Parathyroid adenoma (tissue), 2 donors: Measurements from ENCODE around the gene BMP8A.
"Not testable (repeated sequence)": the region's sequence is repeated elsewhere in the genome, so short reads cannot be mapped to it uniquely, and the experiment has no call there.

Experiments used
- H2AFZ ChIP-seq: fragments of 300-600 bp; sonication (generic); one replicate; pipeline ENCODE4 v1.7.0; 2017; ENCODE audit warnings: antibody characterized with exemption, mild to moderate bottlenecking
- H3K27ac ChIP-seq: fragments of 300-600 bp; sonication (generic); one replicate; pipeline ENCODE4 v1.7.0; 2017
- H3K27me3 ChIP-seq: fragments of 300-600 bp; sonication (generic); one replicate; pipeline ENCODE4 v1.7.0; 2017; ENCODE audit warnings: low read length; ENCODE audit not compliant: control insufficient read depth, insufficient read depth
- H3K36me3 ChIP-seq: fragments of 300-600 bp; sonication (generic); one replicate; pipeline ENCODE4 v1.7.0; 2017; ENCODE audit warnings: low read length; ENCODE audit not compliant: control insufficient read depth, insufficient read depth
- H3K4me1 ChIP-seq: fragments of 300-600 bp; sonication (generic); one replicate; pipeline ENCODE4 v1.7.0; 2017; ENCODE audit warnings: control low read depth
- H3K4me2 ChIP-seq: fragments of 300-600 bp; sonication (generic); one replicate; pipeline ENCODE4 v1.7.0; 2017; ENCODE audit warnings: low read length
- H3K4me3 ChIP-seq: fragments of 300-600 bp; sonication (generic); one replicate; pipeline ENCODE4 v1.7.0; 2017; ENCODE audit warnings: low read depth, low read length
- H3K79me2 ChIP-seq: fragments of 300-600 bp; sonication (generic); one replicate; pipeline ENCODE4 v1.7.0; 2017; ENCODE audit warnings: control low read depth
- H3K9ac ChIP-seq: fragments of 300-600 bp; sonication (generic); one replicate; pipeline ENCODE4 v1.7.0; 2017; ENCODE audit warnings: mild to moderate bottlenecking
- H3K9me3 ChIP-seq: fragments of 300-600 bp; sonication (generic); one replicate; pipeline ENCODE4 v1.7.0; 2017; ENCODE audit warnings: low read length; ENCODE audit not compliant: control insufficient read depth
- TF ChIP-seq, protein P1 (sequence below): fragments of 300-600 bp; sonication (generic); IDR thresholded peaks from one replicate; pipeline ENCODE4 v1.7.0; 2017; ENCODE audit warnings: antibody characterized with exemption, mild to moderate bottlenecking
- donor health status: primary hyperparathyroidism.

The BMP8A gene

DNA sequence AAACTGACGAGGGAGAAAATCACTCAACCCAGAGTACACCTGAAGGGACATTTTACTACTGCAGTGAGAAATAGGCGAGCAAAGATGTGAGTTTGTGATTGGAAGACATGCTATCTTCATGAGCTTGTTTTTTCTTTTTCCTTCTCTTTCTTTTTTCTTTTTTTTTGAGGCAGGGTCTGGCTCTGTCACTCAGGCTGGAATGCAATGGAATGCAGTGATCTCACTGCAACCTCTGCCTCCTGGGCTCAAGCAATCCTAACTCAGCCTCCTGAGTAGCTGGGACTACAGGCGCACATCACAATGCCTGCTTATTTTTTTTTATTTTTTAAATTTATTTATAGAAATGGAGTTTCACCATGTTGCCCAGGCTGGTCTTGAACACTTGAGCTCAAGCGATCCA, 25.4 kb downstream of the BMP8A start:
- H3K4me2 ChIP-seq, H3K27ac ChIP-seq, H3K9ac ChIP-seq, H3K79me2 ChIP-seq, H3K4me3 ChIP-seq, H3K4me1 ChIP-seq, H3K27me3 ChIP-seq, H3K36me3 ChIP-seq, H3K9me3 ChIP-seq, H2AFZ ChIP-seq: not testable (repeated sequence)

GRCh38 chr1:39517936-39518335, 26.5 kb downstream of the BMP8A start:
- H3K4me1 ChIP-seq, H3K27me3 ChIP-seq, H3K27ac ChIP-seq, H3K4me3 ChIP-seq, H2AFZ ChIP-seq, H3K36me3 ChIP-seq, H3K9me3 ChIP-seq, H3K4me2 ChIP-seq, H3K79me2 ChIP-seq, H3K9ac ChIP-seq: not testable (repeated sequence)

DNA sequence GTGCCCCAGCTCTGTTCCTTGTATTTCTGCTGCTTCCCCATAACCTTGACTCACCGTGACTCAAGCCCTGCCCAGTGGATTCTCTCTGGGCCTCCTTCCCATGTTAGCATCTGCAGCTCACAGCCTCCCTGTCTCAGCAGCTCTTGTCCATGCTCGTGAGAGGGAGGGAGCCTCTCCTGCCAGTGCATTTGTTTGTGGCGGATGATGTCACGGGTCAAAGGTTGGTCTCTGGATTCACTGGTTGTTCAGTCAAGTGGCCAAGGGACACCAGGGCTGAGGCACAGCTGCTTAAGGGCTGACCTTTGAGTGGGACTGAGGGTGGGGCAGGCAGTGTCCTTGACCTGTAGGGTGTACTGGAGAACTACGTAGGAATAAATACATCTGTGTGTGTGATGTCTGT, 27.9 kb downstream of the BMP8A start:
- H3K79me2 ChIP-seq, H3K27me3 ChIP-seq, H3K4me2 ChIP-seq, H3K27ac ChIP-seq, H3K9ac ChIP-seq, H3K4me3 ChIP-seq, H2AFZ ChIP-seq, H3K4me1 ChIP-seq, H3K9me3 ChIP-seq, H3K36me3 ChIP-seq: not testable (repeated sequence)

GRCh38 chr1:39522221-39522620, 30.8 kb downstream of the BMP8A start:
- not testable (repeated sequence) for H3K4me3 ChIP-seq, H3K36me3 ChIP-seq, H3K27me3 ChIP-seq, H3K27ac ChIP-seq, H2AFZ ChIP-seq, H3K9me3 ChIP-seq, H3K4me2 ChIP-seq, H3K9ac ChIP-seq, H3K79me2 ChIP-seq, H3K4me1 ChIP-seq

- Histone ChIP-seq H2AFZ (no peak overlapping the region), H3K9ac (no peak overlapping the region), H3K4me3 (no peak overlapping the region), H3K27ac (no peak overlapping the region), H3K4me1 (no peaks in the 10 kb centered on the region), H3K27me3 (peaks cover 6% of the 10 kb centered on the region), H3K79me2 (no peaks in the 10 kb centered on the region), H3K9me3 (no peaks in the 10 kb centered on the region), H3K4me2 (no peak overlapping the region), H3K36me3 (no peaks in the 10 kb centered on the region)
- TF ChIP-seq, protein P1, sequence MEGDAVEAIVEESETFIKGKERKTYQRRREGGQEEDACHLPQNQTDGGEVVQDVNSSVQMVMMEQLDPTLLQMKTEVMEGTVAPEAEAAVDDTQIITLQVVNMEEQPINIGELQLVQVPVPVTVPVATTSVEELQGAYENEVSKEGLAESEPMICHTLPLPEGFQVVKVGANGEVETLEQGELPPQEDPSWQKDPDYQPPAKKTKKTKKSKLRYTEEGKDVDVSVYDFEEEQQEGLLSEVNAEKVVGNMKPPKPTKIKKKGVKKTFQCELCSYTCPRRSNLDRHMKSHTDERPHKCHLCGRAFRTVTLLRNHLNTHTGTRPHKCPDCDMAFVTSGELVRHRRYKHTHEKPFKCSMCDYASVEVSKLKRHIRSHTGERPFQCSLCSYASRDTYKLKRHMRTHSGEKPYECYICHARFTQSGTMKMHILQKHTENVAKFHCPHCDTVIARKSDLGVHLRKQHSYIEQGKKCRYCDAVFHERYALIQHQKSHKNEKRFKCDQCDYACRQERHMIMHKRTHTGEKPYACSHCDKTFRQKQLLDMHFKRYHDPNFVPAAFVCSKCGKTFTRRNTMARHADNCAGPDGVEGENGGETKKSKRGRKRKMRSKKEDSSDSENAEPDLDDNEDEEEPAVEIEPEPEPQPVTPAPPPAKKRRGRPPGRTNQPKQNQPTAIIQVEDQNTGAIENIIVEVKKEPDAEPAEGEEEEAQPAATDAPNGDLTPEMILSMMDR: no peak
Observed at GRCh38 chr1:39522661-39523567, 31.5 kb downstream of the BMP8A start.

- no peak overlapping the region for H3K4me3 ChIP-seq
- no peak overlapping the region for H3K4me2 ChIP-seq
- H3K36me3 ChIP-seq: no peaks in the 10 kb centered on the region
- H3K9me3 ChIP-seq: no peaks in the 10 kb centered on the region
- TF ChIP-seq, protein P1: no peak
- no peak overlapping the region for H3K9ac ChIP-seq
- H3K4me1 ChIP-seq: no peaks in the 10 kb centered on the region
- H3K27me3 ChIP-seq: peaks cover 6% of the 10 kb centered on the region
- H2AFZ ChIP-seq: no peak overlapping the region
- H3K79me2 ChIP-seq: no peaks in the 10 kb centered on the region
- no peak overlapping the region for H3K27ac ChIP-seq
Observed at GRCh38 chr1:39524171-39524570, 32.7 kb downstream of the BMP8A start.
